ENCODE results near the gene GNG7.
A peak's percentile ranks its signal among the peaks of the same experiment; 100 is the strongest.
"Not testable (repeated sequence)": the region's sequence is repeated elsewhere in the genome, so short reads cannot be mapped to it uniquely, and the experiment has no call there.

GNG7 gene

GRCh38 chr19:2527686-2528085, 174.8 kb downstream of the GNG7 start:
- no peak for DNase-seq

- DNase-seq, result no peak
Measured at GRCh38 chr19:2527171-2527570, 175.3 kb downstream of the GNG7 start.

- no peak for DNase-seq
Measured at GRCh38 chr19:2524840-2525723, 177.4 kb downstream of the GNG7 start.

GRCh38 chr19:2524361-2524839, 178.1 kb downstream of the GNG7 start:
- no peak for DNase-seq

GRCh38 chr19:2523630-2524311, 178.7 kb downstream of the GNG7 start:
- no peak for DNase-seq

GRCh38 chr19:2519482-2519881, 183.0 kb downstream of the GNG7 start:
- no peak for DNase-seq

- not testable (repeated sequence) for DNase-seq
Measured at GRCh38 chr19:2518856-2519255, 183.6 kb downstream of the GNG7 start.

- DNase-seq, result no peak
Measured at GRCh38 chr19:2517881-2518601, 184.5 kb downstream of the GNG7 start.

GRCh38 chr19:2516727-2517126, 185.8 kb downstream of the GNG7 start:
- no peak for DNase-seq

GRCh38 chr19:2514981-2515518, 187.4 kb downstream of the GNG7 start:
- DNase-seq, result no peak

- DNase-seq, result no peak
Measured at GRCh38 chr19:2512523-2513431, 189.7 kb downstream of the GNG7 start.

GRCh38 chr19:2511991-2512390, 190.5 kb downstream of the GNG7 start:
- DNase-seq, result no peak

- DNase-seq, result no peak
Measured at GRCh38 chr19:2511570-2511969, 190.9 kb downstream of the GNG7 start.

GRCh38 chr19:2509096-2509495, 193.4 kb downstream of the GNG7 start:
- no peak for DNase-seq

GRCh38 chr19:2507109-2507508, 195.4 kb downstream of the GNG7 start:
- peak; percentile 89 for DNase-seq

- not testable (repeated sequence) for DNase-seq
Measured at GRCh38 chr19:2506656-2507055, 195.8 kb downstream of the GNG7 start.

GRCh38 chr19:2503521-2504109, 198.9 kb downstream of the GNG7 start:
- no peak for DNase-seq

GRCh38 chr19:2500841-2501261, 201.6 kb downstream of the GNG7 start:
- DNase-seq, result no peak

GRCh38 chr19:2500156-2500555, 202.3 kb downstream of the GNG7 start:
- no peak for DNase-seq

GRCh38 chr19:2497186-2497585, 205.3 kb downstream of the GNG7 start:
- no peak for DNase-seq

- DNase-seq, result no peak
Measured at GRCh38 chr19:2495651-2496316, 206.7 kb downstream of the GNG7 start.

Data from NCI-H774 (cell line).